NK-92 (cell line): Measurements from ENCODE around the gene LAYN.

Source experiments
- DNase-seq: peaks from one replicate; lab custom pipeline; 2025; ENCODE audit not compliant: unreplicated experiment; lab: John Stamatoyannopoulos, UW

Gene LAYN

DNA sequence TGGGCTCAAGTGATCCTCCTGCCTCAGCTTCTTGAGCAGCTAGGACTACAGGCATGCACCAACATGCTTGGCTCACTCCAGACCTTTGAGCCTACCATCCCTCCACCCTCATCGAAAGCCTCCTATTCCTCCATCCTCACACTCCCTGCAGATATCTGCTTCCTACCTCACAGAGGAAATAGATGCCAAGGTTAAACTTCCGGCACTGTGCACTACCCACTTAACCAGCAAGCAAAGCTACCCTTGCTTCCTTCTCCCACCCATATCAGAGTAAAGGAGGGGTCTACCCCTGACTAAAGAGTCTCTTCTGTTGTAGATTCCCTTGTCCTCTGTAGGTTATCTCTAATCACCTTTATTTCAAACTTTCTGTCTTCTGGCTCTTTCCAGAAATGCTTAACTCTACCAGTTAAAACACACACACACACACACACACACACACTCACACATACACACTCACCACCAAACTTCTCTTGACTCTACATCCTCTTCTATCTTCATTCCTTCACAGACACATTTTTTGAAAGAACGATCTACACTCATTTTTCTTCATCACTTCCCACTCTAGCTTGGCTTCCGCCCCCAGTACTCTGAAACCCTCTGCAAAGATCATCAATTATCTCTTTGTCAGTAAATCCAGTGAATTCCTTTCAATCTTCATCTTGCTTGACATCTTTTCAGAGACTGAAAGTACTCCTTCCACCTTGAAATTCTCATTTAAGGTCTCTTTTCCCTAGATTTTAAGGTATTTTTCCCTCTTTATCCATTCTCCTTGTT, 50.9 kb downstream of the LAYN start:
- no peak for DNase-seq

DNA sequence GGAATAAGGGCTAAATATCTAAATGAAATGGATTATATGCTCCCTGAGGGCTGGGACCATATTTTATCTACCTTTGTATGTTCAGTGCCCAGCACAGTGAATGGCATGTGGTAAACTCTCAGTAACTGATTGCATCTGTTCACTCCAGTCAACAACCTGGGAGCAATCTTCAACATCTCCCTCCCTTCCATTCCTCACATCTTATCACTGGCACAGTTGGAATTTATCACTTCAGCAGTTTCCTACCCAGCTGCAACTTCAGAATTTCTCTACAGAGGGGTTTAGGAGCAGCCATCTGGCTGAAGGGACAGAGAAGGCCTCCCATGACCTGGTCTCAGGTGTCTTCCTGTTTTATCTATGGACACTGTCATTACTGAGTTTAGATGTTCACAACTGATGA, 52.0 kb downstream of the LAYN start:
- DNase-seq, result no peak

DNA sequence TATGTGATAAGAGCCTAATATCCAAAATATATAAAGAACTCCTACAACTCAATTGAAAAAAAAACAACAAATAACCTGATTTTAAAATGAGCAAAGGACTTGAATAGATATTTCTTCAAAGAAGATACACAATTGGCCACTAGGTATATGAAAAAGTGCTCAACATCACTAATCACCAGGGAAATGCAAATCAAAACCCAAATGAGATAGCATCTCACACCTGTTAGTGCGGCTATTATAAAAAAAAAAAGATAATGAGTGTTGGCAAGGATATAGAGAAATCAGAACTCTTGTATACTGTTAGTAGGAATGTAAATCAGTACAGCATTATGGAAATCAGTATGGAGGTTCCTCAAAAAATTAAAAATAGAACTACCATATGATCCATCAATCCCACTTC, 55.8 kb downstream of the LAYN start:
- DNase-seq, result no peak

DNA sequence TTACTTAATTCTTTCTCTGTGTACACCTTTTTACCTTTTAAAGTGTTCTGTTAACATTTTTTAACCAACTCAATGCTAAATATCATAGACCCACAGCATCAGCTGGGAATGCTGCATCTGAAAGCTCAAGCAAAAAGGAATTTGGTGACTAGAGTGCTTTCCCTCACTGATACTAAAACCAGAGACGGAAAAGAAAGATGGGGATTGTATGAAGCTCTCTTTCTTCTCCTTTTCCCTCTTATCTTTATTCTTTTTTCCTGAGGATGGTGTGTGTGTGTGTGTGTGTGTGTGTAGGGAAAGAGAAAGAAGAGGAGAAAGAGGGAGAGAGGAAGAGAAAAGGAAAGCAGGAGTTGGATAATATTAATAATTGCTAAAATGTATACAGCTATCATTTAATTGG, 57.6 kb downstream of the LAYN start:
- DNase-seq, result no peak

DNA sequence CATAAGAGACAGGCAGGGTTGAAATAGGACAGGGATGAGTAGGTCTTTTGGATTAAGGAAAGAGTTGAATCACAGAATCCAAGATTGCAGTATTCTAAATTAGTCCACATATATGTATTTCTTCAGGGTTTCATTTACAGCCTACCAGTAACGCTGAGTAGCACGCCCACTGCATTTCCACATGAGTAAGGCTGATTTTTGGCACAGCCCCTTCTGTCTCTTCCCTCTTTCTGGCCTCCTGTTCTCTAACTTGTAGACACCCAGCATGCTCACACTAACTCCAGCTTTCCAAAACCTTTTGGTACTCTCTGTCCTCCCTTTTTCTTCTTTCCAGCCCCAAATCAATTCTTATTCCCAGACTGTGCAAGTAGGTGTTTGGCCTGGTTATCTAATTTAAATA, 58.0 kb downstream of the LAYN start:
- no peak for DNase-seq

DNA sequence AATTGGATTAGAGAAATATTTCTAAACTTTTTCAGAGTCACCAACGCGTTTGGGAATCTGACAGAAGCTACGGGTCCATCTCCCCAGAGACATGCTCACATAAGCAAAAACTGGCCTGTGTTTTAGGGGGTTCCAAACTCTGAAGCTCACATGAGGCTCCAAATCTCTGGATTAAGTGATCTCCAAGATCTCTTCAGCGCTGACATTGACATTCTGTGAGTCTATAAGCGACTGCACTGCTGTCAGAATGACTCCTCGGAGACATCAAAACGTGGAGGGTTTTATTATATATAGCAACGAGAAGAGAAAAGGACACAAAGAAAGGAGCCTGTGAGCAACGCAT, 61.1 kb downstream of the LAYN start:
- DNase-seq, result no peak

DNA sequence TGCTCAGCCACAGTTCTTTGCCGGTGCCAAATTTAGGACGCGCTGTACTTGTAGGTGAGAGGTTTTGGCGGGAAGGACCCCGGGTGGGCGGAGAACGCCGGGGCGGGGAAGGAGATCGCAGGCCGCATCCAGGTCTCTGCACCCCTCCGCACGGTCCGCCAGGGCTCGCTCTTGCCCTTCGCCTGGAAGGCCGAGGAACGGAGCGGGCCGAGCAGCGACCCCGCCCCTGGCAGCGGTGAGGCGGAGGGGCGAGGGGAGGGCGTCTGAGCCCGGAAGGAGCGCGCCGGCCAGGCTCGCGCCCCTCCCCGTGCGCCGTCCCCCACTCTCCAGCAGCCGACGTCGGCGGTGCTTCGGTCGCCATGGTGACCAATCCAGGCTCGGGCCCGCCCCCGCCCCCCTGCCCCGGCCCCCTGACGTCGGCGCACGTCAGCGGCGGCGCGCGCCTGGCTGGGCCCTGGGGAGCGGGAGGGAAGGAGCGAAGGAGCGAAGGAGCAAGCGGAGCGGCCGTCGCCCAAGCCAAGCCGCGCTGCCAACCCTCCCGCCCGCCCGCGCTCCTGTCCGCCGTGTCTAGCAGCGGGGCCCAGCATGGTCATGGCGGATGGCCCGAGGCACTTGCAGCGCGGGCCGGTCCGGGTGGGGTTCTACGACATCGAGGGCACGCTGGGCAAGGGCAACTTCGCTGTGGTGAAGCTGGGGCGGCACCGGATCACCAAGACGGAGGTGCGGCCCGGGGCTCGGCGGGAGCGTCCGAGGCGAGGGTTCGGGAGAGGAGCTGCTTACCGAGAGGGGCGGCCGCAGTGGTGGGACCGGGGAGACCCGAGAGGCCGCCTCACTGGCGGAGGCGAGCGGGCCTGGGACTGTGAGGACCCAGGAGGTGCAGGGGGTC, 61.7 kb downstream of the LAYN start, which contains the start of gene SIK2:
Gene SIK2, plus strand, starts transcription at position 471 of the 886 bp plus-strand sequence. Its CDS starts 115 bp downstream, at position 586.
- no peak for DNase-seq

DNA sequence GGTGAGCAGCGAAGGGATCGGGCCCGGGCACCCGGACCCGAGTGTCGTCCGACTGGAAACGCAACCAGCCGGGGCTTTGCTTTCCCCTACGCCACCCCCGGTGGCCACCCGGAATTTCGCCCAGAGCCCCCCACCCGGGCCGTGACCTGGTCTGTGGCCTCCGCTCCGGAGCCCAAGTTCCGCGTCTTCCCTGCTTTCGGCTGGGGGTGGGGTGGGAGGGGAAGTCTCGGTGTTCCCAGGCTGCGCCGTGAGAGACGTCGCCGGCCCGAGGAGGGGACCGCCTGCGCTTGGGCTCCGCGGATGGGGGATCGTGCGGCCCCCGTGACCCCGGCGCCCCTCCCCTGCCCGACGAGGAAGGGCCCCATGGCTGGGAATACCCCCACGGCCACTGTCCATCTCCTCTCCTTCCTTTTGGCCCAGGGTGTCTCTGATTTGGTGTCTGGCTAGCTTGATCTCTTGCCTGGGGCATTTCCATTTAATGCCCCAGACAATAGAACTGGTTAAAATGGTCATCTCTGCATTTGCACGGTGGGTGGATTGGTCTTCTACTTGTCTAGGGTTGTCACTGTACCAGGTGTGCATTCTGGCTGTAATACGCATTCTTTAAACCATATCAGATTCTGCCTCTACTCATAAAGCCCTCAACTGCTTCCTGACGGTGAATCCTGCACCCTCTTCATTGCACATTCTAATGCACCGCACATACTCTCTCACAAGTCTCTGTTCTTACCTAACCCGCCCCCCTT, 62.5 kb downstream of the LAYN start:
- no peak for DNase-seq

DNA sequence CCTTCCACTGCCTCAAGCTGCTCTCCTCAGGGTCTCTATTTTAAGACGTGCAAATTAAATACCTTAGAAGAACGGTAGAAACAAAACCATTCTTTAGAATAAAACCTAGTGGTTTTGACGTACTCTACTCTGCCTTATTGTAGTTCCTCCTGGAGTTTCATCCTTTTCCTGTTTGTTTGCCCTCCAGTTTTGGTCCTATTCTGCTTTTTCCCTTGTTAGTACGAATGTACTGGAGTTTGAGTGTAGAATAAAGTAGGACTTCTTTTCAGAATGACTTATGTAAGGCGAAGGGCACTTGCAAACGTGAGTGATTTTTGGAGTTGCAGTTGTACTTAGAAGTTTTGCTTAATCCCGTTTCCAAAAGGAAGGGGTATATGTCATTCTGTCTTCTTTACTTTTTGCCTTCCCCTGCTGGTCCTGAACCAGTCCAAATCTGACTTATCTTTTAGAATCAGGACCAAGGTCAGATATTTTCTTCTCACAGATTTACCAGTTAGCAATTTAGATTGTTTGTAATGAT, 63.2 kb downstream of the LAYN start:
- DNase-seq, result no peak

DNA sequence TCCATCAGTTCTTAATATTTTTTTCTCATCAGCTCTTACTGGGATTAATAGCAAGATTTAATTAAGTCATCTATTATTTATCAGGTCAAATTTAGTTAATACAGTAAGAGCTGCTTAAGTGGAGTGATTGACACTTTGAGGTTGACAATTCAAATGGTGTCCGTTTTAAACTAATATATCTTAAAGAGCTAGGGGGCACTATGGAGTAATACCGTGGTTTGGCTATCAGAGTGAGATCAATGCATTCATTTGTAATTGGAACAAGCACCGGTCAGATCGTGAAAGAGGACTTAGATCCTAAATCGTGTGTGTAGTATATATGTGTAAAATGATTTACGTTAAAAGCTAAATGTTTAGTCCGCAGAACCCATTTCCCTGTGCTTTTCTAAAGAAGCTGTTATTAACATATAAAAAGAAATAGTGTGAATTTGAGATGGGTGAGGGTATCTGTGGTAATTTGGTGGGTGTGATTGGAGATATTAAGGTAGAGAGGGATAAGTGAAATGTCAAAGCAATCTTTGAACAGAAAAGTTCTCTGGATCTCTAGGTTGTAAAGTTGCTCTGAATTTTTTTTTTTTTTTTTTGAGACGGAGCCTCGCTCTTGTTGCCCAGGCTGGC, 64.0 kb downstream of the LAYN start:
- no peak for DNase-seq

DNA sequence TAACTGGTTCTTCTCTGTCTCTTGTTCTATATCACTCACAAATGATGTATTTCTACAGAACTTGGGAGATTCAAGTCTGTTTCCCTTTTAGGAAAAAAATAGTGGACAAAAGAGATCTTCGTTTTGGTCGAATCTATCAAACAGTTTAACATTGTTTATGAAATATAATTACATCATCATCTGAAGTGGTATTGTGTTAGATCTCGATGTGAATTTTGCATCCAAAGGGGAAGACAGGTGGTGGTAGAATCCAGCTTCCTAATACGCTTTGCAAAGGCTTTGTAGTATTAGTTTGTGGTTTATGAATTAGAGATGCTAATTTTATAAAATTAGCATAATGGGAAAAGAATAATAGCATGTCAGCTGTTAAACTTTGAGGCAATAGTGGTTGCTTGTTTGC, 65.2 kb downstream of the LAYN start:
- no peak for DNase-seq

DNA sequence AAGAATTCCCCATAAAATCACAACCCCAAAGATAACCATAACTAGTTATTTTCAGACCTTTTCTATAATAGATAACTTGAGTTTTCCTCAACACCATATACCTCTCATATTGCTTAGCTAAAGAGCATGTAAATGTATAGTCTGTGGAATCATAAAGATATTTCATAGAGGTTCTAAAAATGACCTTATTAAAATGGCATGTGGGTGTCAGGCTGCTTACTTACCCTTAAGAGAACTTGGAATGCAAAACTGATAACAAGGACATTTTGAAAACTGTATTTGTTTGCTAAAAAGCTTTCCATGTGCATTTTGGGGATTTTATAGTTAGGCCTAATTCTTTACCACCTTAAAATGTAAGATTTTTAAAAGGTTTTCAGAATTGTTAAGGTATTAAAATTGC, 66.5 kb downstream of the LAYN start:
- no peak for DNase-seq

DNA sequence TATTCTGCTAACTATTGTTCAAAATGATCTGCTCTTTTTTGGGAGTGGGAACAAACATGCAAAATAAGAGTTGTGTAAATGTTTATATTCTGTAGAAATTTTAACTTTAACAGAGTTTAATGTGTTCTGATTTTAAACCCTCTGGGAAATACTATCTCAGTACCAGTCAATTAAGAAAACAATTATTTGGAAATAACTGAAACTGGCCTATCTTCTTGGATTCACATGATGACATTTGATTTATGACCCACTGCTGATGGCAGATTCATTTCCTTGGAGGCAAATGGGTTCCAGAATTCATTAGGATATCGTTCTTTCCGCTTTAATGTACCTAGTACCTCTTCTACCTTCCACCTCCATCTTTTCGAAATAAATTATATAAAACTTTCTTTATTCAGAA, 67.2 kb downstream of the LAYN start:
- DNase-seq, result no peak
